Panc1 (cell line): ENCODE results near the gene ADAM11.

Experiments
- CTCF ChIP-seq: fragments of 450-650 bp; IDR thresholded peaks from 2 replicates; pipeline ENCODE4 v1.5.1; 2017; ENCODE audit warnings: mild to moderate bottlenecking
- POLR2AphosphoS5 ChIP-seq: IDR thresholded peaks from 2 replicates; pipeline ENCODE4 v1.6.1; 2012; ENCODE audit warnings: mild to moderate bottlenecking, low read depth, low read length, moderate library complexity
- REST ChIP-seq, 2 experiments: IDR thresholded peaks; 2 replicates each; pipeline ENCODE4 v1.6.1; 2011 to 2012; ENCODE audit warnings: low read depth in 2 of 2, control low read depth in 1 of 2, low read length in 1 of 2, mild to moderate bottlenecking in 1 of 2, moderate library complexity in 1 of 2; ENCODE audit not compliant: insufficient read depth in 1 of 2
- SIN3A ChIP-seq: IDR thresholded peaks from 2 replicates; pipeline ENCODE4 v1.6.1; 2012; ENCODE audit warnings: low read depth, mild to moderate bottlenecking, low read length, moderate library complexity, borderline replicate concordance; ENCODE audit not compliant: insufficient read depth
- TCF7L2 ChIP-seq: IDR thresholded peaks from 2 replicates; pipeline ENCODE4 v1.6.1; 2011; ENCODE audit warnings: mild to moderate bottlenecking, low read depth, low read length, inconsistent platforms

GRCh38 chr17:44775136-44775837 lies 16.5 kb downstream of the ADAM11 start:
- TF ChIP-seq CTCF (peak; percentile 25), POLR2AphosphoS5 (no peak), REST (IDR thresholded peaks at IDR 0.05; ENCODE audit: insufficient read depth in 1 of 2, low read depth in 2 of 2, low read length in 1 of 2) (no peak), TCF7L2 (no peak), SIN3A (0 out of 2 replicates have a peak, but pooled peaks have one; percentile 53)
